Measurements from ENCODE around the gene UNC13A.

UNC13A gene

GRCh38 chr19:17632577-17632976 is 55.6 kb downstream of the UNC13A start:
- DNase-seq (ENCODE audit: extremely low spot score, insufficient read length, low read depth) = no peak
- FAIRE-seq = no peak

GRCh38 chr19:17629760-17630159 is 58.4 kb downstream of the UNC13A start:
- FAIRE-seq = no peak
- DNase-seq (ENCODE audit: extremely low spot score, insufficient read length, low read depth) = no peak

GRCh38 chr19:17627921-17628320 is 60.2 kb downstream of the UNC13A start:
- no peak for DNase-seq (ENCODE audit: extremely low spot score, insufficient read length, low read depth)
- FAIRE-seq = no peak

DNA sequence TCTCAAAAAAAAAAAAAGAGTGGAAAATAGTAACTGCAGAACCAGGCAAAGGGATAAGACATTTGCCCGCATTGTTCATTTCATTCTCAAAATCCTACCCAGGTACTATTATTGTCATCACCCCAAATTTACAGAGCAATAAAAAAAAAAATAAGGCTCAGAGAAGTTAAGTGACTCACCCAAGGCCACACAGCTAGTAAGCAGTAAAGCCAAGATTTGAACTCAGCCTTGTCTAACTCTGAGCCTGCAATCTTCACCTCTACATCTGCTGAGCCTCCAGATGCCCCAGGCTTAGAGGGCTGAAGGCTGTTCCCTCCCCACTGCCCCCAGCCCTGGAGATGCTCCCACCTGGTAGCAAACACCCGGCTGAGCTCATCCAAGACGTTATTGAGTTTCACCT is 61.0 kb downstream of the UNC13A start:
- DNase-seq (ENCODE audit: extremely low spot score, insufficient read length, low read depth) (no peak), FAIRE-seq (no peak)

GRCh38 chr19:17626456-17627015 is 61.6 kb downstream of the UNC13A start:
- no peak for FAIRE-seq
- no peak for DNase-seq (ENCODE audit: extremely low spot score, insufficient read length, low read depth)

DNA sequence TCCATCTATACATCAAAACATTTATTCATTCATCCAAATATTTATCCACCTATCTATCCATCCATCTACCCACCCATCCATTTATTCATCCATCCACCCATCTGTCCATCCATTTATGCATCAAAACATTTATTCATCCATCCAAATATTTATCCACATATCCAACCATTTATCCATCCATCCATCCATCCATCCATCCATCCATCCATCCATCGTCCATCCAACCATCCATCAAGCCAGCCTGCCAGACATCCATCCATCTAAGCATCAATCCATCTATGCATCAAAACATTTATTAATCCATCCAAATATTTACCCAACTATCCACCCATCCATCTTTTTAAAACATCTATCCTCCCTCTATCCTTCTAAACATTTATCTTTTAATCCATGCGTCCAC is 62.2 kb downstream of the UNC13A start:
- DNase-seq (ENCODE audit: extremely low spot score, insufficient read length, low read depth) = no peak
- no peak for FAIRE-seq

GRCh38 chr19:17625043-17625442 is 63.1 kb downstream of the UNC13A start:
- no peak for DNase-seq (ENCODE audit: extremely low spot score, insufficient read length, low read depth)
- FAIRE-seq = no peak

- FAIRE-seq (no peak), DNase-seq (ENCODE audit: extremely low spot score, insufficient read length, low read depth) (no peak)
Measured at GRCh38 chr19:17624314-17624991, 63.7 kb downstream of the UNC13A start.

DNA sequence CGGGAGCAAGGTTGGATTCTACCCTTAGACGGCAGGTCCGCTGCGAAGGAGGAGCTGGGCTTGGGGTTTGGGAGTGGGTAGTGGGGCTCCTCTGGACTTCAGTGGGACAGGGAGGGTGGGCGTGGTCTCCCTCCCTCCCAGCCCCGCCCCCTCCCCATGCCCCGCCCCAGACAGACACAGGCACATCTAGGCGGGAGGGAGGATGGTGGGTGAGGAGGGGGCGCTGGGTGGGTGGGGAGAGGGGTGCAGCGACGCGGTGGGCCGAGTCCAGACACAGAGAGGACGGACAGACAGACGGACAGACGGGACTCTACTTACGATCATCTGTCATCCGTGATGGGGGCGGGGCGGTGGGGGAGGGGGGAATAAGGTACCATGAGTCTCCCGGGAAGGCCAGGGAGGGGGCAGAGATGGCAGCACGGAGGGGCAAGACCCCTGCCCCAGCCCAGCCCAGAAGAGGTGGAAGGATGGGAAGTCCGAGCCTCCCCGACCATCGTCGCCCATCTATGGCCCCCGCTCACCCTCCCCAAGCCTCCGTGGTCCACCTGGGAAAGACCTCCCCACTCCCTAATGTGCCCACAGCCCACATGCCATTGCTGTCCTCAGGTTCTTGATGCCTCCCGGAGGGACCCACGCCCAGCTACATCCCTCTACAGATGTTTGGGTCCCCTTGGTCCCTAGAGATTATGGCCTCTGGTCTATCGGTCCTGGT is 64.8 kb downstream of the UNC13A start:
- FAIRE-seq = no peak
- no peak for DNase-seq (ENCODE audit: extremely low spot score, insufficient read length, low read depth)

DNA sequence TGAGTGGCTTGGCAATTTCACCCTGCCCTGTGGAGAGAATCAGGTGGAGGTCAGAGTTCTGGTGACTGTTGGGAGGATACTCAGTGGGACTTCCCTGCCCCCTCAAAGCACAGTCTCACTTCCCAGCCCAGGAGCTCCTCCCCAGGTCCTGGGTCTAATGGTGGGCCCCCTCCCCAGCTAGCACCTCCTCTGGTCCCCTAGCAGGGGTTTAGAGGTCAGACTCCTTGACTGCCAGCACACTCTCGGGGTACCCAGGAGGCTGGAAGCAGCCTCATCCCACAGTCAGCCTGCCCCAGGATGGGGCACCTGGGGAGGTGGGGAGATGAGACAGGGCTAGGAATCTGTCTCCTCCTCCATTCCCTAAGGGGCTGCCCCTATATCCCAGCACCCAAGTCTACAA is 67.5 kb downstream of the UNC13A start:
- FAIRE-seq = no peak
- no peak for DNase-seq (ENCODE audit: extremely low spot score, insufficient read length, low read depth)

DNA sequence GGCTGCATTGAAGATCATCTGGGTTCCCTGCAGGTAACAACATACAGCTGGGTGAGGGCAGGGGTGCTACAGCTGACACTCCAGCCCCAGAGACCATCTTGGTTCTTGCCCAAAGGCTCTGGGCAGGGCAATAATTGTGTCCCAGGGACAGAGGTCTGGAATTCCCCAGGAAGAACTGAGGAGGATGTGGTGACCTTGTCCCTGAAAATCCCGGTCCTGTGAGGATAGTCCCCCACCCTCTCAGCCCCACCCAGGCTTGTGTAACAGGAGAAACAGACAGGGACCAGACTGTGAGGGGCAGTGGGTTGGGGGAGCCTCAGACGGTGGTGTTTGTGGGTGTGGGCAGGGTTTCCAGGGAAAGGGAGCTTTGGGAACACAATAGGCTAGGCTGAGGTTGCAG is 69.2 kb downstream of the UNC13A start:
- FAIRE-seq (no peak), DNase-seq (ENCODE audit: extremely low spot score, insufficient read length, low read depth) (no peak)

GRCh38 chr19:17618281-17618903 is 69.8 kb downstream of the UNC13A start:
- no peak for FAIRE-seq

DNA sequence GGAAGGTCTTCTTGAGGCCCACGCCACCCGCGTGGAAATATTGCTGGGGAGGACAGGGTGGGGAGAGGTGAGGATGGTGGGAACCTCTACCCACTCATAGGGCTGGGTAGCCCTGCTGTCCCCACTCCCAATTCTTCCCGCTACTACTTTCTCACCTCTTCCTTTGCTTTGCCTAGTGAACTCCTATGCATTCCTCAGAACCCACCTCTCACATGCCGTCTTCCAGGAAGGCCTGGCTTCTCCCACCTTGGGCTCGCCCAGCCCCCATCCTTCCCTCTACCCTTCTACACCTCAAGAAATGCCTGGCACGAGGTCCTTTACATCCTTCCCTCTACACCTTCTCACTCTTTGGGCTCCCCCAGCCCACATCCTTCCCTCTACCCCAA is 70.4 kb downstream of the UNC13A start:
- DNase-seq (ENCODE audit: extremely low spot score, insufficient read length, low read depth) (no peak), FAIRE-seq (no peak)

More at GRCh38 chr19:17618281-17618903, 69.8 kb downstream of the UNC13A start:
- no peak for DNase-seq (ENCODE audit: extremely low spot score, insufficient read length, low read depth)

GRCh38 chr19:17616961-17617806 is 71.0 kb downstream of the UNC13A start:
- no peak for FAIRE-seq
- DNase-seq (ENCODE audit: extremely low spot score, insufficient read length, low read depth) = no peak

DNA sequence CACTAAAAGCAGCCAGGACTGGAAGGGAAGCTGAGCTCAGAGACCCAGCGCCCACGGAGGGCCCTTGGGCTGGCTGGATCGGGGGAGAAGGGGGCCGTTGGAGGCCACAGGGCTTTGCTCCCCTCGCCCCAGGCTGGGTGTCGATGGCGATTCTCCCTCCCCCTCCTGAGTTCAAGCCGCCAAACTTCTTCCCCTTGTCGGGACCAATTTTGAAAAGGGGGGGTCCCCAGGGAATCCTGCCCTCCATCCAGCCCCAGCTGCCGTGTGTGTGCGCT is 71.5 kb downstream of the UNC13A start:
- FAIRE-seq (no peak), DNase-seq (ENCODE audit: extremely low spot score, insufficient read length, low read depth) (no peak)

GRCh38 chr19:17615889-17616685 is 72.1 kb downstream of the UNC13A start:
- FAIRE-seq (no peak), DNase-seq (ENCODE audit: extremely low spot score, insufficient read length, low read depth) (no peak)

DNA sequence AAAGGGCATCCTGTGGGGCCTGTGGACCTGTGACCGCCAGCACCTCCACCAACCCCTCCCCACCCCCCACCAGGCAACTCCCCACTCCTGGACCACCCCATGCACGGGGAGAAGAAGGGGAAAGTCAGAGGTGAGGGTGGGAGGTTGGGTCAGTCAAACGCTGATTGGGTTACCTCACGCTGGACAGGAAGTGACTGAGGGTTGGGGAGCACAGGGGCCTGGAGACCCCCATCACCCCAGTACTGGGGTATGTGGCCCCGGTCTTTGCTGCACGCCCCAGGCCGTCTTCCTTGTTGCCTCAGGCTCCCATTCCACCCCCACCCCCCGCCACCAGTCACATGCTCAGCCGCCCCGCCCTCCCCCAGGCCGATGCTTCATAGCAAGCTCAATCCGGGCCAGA is 73.7 kb downstream of the UNC13A start:
- DNase-seq (ENCODE audit: extremely low spot score, insufficient read length, low read depth) (no peak), FAIRE-seq (no peak)

- no peak for DNase-seq (ENCODE audit: extremely low spot score, insufficient read length, low read depth)
- no peak for FAIRE-seq
Measured at GRCh38 chr19:17611462-17612244, 76.5 kb downstream of the UNC13A start.

DNA sequence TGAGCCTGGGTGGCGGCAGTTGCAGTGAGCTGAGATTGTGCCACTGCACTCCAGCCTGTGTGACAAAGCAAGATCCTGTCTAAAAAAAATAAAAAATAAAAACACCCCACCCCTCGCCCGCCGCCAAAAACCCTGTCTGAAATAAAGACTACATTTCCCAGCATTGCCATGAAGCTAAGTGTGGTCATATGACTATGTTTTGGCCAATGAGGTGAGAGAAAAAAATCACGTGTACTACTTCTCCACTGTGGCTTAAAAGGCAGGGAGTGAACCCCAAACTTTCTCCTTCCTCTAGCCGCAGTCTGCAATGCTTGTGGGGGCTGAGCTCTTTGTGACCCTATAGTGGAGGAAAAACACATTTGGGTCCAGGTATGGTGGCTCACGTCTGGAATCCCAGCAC is 77.8 kb downstream of the UNC13A start:
- no peak for FAIRE-seq

More for the DNA sequence above, 77.8 kb downstream of the UNC13A start:
- DNase-seq (ENCODE audit: extremely low spot score, insufficient read length, low read depth) = peak; percentile 35

All from GM18507 (cell line).